GM12878 (cell line): Measurements from ENCODE around the gene PRODH. TPM values are rescaled to one million over a fixed set of nuclear protein-coding genes. Genes with fewer than 3 reads are reported as not detected.

Experiments used
- ATAC-seq: fragments of 200-7000 bp; cut with Tn5 transposase; 3 replicates; pipeline ENCODE4 v1.9.1; 2020; ENCODE audit warnings: mild to moderate bottlenecking, moderate library complexity
- BruUV-seq: library from RNA; stranded (reverse); fragments of 400-500 nt; replicated peaks from 2 replicates; lab custom pipeline; 2021; lab: Mats Ljungman, UMichigan
- CTCF ChIA-PET: fragments of 300-600 bp; sonication (Branson Sonifier 250); formaldehyde crosslinking; extraction: SDS; loops from one replicate; lab custom pipeline; 2021; ENCODE audit warnings: inconsistent platforms; lab: Yijun Ruan, JAX
- POLR2A ChIA-PET: fragments of 350-600 bp; formaldehyde crosslinking; extraction: SDS; loops from one replicate; lab custom pipeline; 2021; ENCODE audit warnings: inconsistent platforms; lab: Charles Lee
- RAD21 ChIA-PET: fragments of 300-600 bp; sonication (Branson Sonifier 250); formaldehyde crosslinking; loops from one replicate; lab custom pipeline; 2023; ENCODE audit warnings: antibody characterized with exemption; ENCODE audit not compliant: unreplicated experiment; lab: Charles Lee
- SMC1A ChIA-PET: fragments of 300-600 bp; sonication (Branson Sonifier 250); formaldehyde crosslinking; loops from one replicate; lab custom pipeline; 2023; ENCODE audit not compliant: unreplicated experiment, uncharacterized antibody; lab: Charles Lee
- DNase-seq: peaks from one replicate; pipeline ENCODE4 v3.0.0-alpha.2; 2011; ENCODE audit warnings: low read depth, low spot score
- FAIRE-seq: peaks from 3 replicates; lab custom pipeline; 2011; peaks lifted over from hg19 to GRCh38; lab: Jason Lieb, UNC
- H2AFZ ChIP-seq: 2 replicates; pipeline ENCODE4 v1.6.0; 2011; ENCODE audit warnings: low read depth, low read length, control low read depth; ENCODE audit not compliant: control insufficient read depth
- H3K27ac ChIP-seq: 2 replicates; pipeline ENCODE4 v1.5.1; 2011; ENCODE audit warnings: control low read depth; ENCODE audit not compliant: control insufficient read depth, insufficient read depth
- H3K27me3 ChIP-seq, 2 experiments: replicated peaks in 1 of 2; 2 replicates each; pipeline versions ENCODE4 v1.6.0 to v1.6.1; 2011; ENCODE audit warnings: low read length in 1 of 2; ENCODE audit not compliant: control insufficient read depth in 2 of 2, insufficient read depth in 2 of 2
- H3K36me3 ChIP-seq, 2 experiments: 2 replicates each; pipeline ENCODE4 v1.5.1; 2011; ENCODE audit warnings: low read length in 1 of 2; ENCODE audit not compliant: control insufficient read depth in 2 of 2, insufficient read depth in 2 of 2
- H3K4me1 ChIP-seq: 2 replicates; pipeline ENCODE4 v1.6.1; 2011; ENCODE audit warnings: mild to moderate bottlenecking, low read length, moderate library complexity, mixed read lengths; ENCODE audit not compliant: control insufficient read depth, insufficient read depth
- H3K4me2 ChIP-seq: 2 replicates; pipeline ENCODE4 v1.6.0; 2011; ENCODE audit warnings: control low read depth; ENCODE audit not compliant: control insufficient read depth, insufficient read depth
- H3K4me3 ChIP-seq: fragments of 200-600 bp; sonication (generic); 2 replicates; pipeline ENCODE4 v1.5.1; 2016
- H3K79me2 ChIP-seq: 2 replicates; pipeline ENCODE4 v1.6.0; 2011; ENCODE audit warnings: low read length; ENCODE audit not compliant: control insufficient read depth, insufficient read depth
- H3K9ac ChIP-seq: 2 replicates; pipeline ENCODE4 v1.8.0; 2011; ENCODE audit warnings: low read length, control low read depth, mixed read lengths; ENCODE audit not compliant: control insufficient read depth, insufficient read depth
- H3K9me3 ChIP-seq: replicated peaks from 3 replicates; pipeline ENCODE4 v1.5.1; 2011; ENCODE audit warnings: mild to moderate bottlenecking, low read length; ENCODE audit not compliant: control insufficient read depth, insufficient read depth
- H4K20me1 ChIP-seq: 2 replicates; pipeline ENCODE4 v1.6.0; 2011; ENCODE audit not compliant: control insufficient read depth, insufficient read depth
- EZH2 ChIP-seq: IDR thresholded peaks from 2 replicates; pipeline ENCODE4 v1.6.1; 2012; ENCODE audit warnings: low read depth, mild to moderate bottlenecking, control low read depth, inconsistent platforms, low read length, borderline replicate concordance; ENCODE audit not compliant: control insufficient read depth
- HDAC2 ChIP-seq: fragments of 200-600 bp; sonication (generic); IDR thresholded peaks from 2 replicates; pipeline ENCODE4 v1.6.1; 2017
- MEF2A ChIP-seq: IDR thresholded peaks from 2 replicates; pipeline ENCODE4 v1.6.1; 2011; ENCODE audit warnings: low read depth, mild to moderate bottlenecking, low read length, moderate library complexity; ENCODE audit not compliant: insufficient read depth
- MXI1 ChIP-seq: fragments of 150-350 bp; IDR thresholded peaks from 2 replicates; pipeline ENCODE4 v1.6.1; 2011; ENCODE audit warnings: low read depth, mild to moderate bottlenecking, inconsistent platforms, low read length, improper control_type of control experiment
- NR2C1 ChIP-seq: fragments of 450-650 bp; IDR thresholded peaks from 2 replicates; pipeline ENCODE4 v1.6.1; 2017; ENCODE audit warnings: antibody characterized with exemption, mild to moderate bottlenecking, moderate library complexity
- WRNIP1 ChIP-seq: IDR thresholded peaks from 2 replicates; pipeline ENCODE4 v1.6.1; 2011; ENCODE audit warnings: low read depth, low read length, improper control_type of control experiment, borderline replicate concordance
- YY1 ChIP-seq: IDR thresholded peaks from 2 replicates; pipeline ENCODE4 v1.6.1; 2011; ENCODE audit warnings: low read depth, mild to moderate bottlenecking, low read length
- whole genome bisulfite sequencing: methylation state at CpG from one replicate; pipeline ENCODE4 v1.1.6; 2016; ENCODE audit warnings: low lambda C conversion rate; ENCODE audit not compliant: insufficient replicate concordance, insufficient coverage; ENCODE audit errors: missing lambda C conversion rate; 5-methylcytosine and 5-hydroxymethylcytosine counted together
- in situ Hi-C: fragments of 300-500 bp; cut with MboI; formaldehyde crosslinking; loops from 9 replicates; pipeline ENCODE4 v1.14.3; 2018; ENCODE audit warnings: mixed read lengths
- intact Hi-C: fragments of 100-400 bp; cut with micrococcal nuclease; formaldehyde crosslinking; loops from one replicate; pipeline ENCODE4 v1.14.2; 2022; ENCODE audit not compliant: unreplicated experiment
- polyA plus RNA-seq, 11 experiments: library from polyadenylated mRNA; depleted of rRNA in 4 of 11; unstranded in 6 of 11; stranded (reverse) in 5 of 11; fragments of >200 nt; fragmentation: Nextera tagmentation in 4 of 11; fragmentation: Illumina TruSeq in 1 of 11; extraction: Ambion mirVana in 4 of 11; extraction: Trizol in 1 of 11; gene quantifications; 1 replicate in 1 of 11; 2 replicates in 10 of 11; pipeline versions ENCODE4 v1.2.1 to v1.2.3, GENCODE V29; 2011 to 2016; ENCODE audit warnings: inconsistent platforms in 2 of 11, missing spikeins in 2 of 11, low read depth in 1 of 11
- total RNA-seq, 4 experiments: library from RNA; depleted of rRNA in 3 of 4; stranded (reverse); fragments of >200 nt in 3 of 4; fragmentation: Illumina TruSeq in 1 of 4; extraction: Trizol in 1 of 4; gene quantifications; 2 replicates each; pipeline versions ENCODE4 v1.2.1 to v1.2.3, GENCODE V29; 2013 to 2021
- TF ChIP-seq, protein P1 (sequence below): fragments of 150-350 bp; IDR thresholded peaks from 2 replicates; pipeline ENCODE4 v1.6.1; 2016; ENCODE audit warnings: low read depth, low read length
- TF ChIP-seq, protein P2 (sequence below): fragments of 450-650 bp; IDR thresholded peaks from 2 replicates; pipeline ENCODE4 v1.6.1; 2017; ENCODE audit warnings: mild to moderate bottlenecking, moderate library complexity

PRODH gene
- total and polyA plus RNA-seq, 10 of the 15 experiments (the other 5 are each of a cell fraction or from before 2014, with no cell fraction given): 0.03 to 0.10 (median 0.07) TPM; not detected in 6

DNA sequence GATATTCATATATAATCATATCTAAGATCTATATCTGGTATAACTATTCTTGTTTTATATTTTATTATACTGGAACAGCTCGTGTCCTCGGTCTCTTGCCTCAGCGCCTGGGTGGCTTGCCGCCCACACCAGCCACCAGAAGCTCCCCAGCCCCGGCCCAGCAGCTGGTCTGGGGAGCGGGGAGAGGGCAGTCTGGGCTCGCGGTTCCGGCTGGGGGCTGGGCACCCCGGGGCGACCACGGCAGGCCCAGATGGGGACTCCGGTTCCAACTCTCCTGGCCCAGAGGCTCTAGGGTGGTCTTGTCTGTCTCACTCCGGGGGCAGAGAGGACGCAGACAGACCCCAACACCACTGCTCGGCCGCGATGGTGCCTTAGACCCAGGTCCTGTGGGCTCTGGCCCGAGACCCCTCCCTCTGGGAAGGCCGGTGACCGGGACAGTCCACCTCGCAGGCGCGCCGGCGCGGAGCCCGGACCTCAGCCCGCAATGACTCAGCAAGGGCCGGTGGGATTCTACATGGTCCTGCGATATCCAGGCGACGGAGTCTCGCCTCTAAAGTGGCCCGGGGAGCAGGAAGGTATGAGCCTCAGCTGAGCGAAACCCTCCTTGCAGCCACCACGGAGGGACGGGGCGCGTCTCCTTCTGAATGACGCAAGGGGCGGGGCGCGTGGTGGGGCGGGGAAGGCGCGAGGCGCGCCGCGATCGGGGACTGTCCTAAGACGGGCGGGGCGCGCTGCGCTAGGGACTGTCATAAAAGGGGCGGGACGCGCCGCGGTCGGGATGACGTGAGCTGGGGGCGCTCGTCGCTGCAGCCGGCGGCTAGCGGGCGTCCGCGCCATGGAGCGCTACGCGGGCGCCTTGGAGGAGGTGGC lies 30.3 kb downstream of the PRODH start, which contains the start of gene DGCR6:
TSS of gene DGCR6 (plus strand) at position 781 of the 870 bp plus-strand sequence. CDS start at position 836, 55 bp downstream.
- no peaks in the 10 kb centered on the region for H4K20me1 ChIP-seq
- CTCF ChIA-PET: interaction anchor here (0.8 kb wide), 1 partner anchor 50 kb away, joined by 4 read pairs; no protein-coding TSS in a partner anchor
- TF ChIP-seq MXI1 (no peak), HDAC2 (no peak), EZH2 (no peak), WRNIP1 (no peak), YY1 (no peak), MEF2A (no peak), NR2C1 (no peak)
- TF ChIP-seq, protein P1, sequence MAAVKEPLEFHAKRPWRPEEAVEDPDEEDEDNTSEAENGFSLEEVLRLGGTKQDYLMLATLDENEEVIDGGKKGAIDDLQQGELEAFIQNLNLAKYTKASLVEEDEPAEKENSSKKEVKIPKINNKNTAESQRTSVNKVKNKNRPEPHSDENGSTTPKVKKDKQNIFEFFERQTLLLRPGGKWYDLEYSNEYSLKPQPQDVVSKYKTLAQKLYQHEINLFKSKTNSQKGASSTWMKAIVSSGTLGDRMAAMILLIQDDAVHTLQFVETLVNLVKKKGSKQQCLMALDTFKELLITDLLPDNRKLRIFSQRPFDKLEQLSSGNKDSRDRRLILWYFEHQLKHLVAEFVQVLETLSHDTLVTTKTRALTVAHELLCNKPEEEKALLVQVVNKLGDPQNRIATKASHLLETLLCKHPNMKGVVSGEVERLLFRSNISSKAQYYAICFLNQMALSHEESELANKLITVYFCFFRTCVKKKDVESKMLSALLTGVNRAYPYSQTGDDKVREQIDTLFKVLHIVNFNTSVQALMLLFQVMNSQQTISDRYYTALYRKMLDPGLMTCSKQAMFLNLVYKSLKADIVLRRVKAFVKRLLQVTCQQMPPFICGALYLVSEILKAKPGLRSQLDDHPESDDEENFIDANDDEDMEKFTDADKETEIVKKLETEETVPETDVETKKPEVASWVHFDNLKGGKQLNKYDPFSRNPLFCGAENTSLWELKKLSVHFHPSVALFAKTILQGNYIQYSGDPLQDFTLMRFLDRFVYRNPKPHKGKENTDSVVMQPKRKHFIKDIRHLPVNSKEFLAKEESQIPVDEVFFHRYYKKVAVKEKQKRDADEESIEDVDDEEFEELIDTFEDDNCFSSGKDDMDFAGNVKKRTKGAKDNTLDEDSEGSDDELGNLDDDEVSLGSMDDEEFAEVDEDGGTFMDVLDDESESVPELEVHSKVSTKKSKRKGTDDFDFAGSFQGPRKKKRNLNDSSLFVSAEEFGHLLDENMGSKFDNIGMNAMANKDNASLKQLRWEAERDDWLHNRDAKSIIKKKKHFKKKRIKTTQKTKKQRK: no peak
- TF ChIP-seq, protein P2, sequence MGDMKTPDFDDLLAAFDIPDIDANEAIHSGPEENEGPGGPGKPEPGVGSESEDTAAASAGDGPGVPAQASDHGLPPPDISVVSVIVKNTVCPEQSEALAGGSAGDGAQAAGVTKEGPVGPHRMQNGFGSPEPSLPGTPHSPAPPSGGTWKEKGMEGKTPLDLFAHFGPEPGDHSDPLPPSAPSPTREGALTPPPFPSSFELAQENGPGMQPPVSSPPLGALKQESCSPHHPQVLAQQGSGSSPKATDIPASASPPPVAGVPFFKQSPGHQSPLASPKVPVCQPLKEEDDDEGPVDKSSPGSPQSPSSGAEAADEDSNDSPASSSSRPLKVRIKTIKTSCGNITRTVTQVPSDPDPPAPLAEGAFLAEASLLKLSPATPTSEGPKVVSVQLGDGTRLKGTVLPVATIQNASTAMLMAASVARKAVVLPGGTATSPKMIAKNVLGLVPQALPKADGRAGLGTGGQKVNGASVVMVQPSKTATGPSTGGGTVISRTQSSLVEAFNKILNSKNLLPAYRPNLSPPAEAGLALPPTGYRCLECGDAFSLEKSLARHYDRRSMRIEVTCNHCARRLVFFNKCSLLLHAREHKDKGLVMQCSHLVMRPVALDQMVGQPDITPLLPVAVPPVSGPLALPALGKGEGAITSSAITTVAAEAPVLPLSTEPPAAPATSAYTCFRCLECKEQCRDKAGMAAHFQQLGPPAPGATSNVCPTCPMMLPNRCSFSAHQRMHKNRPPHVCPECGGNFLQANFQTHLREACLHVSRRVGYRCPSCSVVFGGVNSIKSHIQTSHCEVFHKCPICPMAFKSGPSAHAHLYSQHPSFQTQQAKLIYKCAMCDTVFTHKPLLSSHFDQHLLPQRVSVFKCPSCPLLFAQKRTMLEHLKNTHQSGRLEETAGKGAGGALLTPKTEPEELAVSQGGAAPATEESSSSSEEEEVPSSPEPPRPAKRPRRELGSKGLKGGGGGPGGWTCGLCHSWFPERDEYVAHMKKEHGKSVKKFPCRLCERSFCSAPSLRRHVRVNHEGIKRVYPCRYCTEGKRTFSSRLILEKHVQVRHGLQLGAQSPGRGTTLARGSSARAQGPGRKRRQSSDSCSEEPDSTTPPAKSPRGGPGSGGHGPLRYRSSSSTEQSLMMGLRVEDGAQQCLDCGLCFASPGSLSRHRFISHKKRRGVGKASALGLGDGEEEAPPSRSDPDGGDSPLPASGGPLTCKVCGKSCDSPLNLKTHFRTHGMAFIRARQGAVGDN: no peak
- no peak within 1 kb of the TSS for H3K4me3 ChIP-seq
- peak; percentile 98 for ATAC-seq
- no peaks in the 10 kb centered on the region for H3K4me1 ChIP-seq
- no peaks in the 10 kb centered on the region for H3K79me2 ChIP-seq
- BruUV-seq: no TSS peak
- no peak within 1 kb of the TSS for H3K27ac ChIP-seq
- peak; percentile 80 for FAIRE-seq
- SMC1A ChIA-PET: no interaction called here
- POLR2A ChIA-PET: no interaction called here
- no peak for DNase-seq
- intact Hi-C loops: no loop called here
- no peaks in the 10 kb centered on the region for H3K27me3 ChIP-seq
- no peaks in the 10 kb centered on the region for H3K36me3 ChIP-seq
- H3K4me2 ChIP-seq: no peak within 1 kb of the TSS
- H2AFZ ChIP-seq: no peak within 1 kb of the TSS
- WGBS: no CpG with 5 or more reads among the region's 77 CpGs
- in situ Hi-C loops: no loop called here
- RAD21 ChIA-PET: no interaction called here
- no peaks in the 10 kb centered on the region for H3K9me3 ChIP-seq
- no peak within 1 kb of the TSS for H3K9ac ChIP-seq
